Activated naive CD4-positive, alpha-beta T cell treated with anti-CD3 and anti-CD28 coated beads, Interleukin-2, amount 50 U/mL, for 24 hours (primary cell): ENCODE data around the gene CCR4.
"Not testable (repeated sequence)": the region's sequence is repeated elsewhere in the genome, so short reads cannot be mapped to it uniquely, and the experiment has no call there.

Experiments used
- H3K27ac Mint-ChIP-seq: one replicate; pipeline ENCODE4 v1.8.0; 2021; ENCODE audit warnings: mild to moderate bottlenecking, mixed read lengths
- H3K27me3 Mint-ChIP-seq: one replicate; pipeline ENCODE4 v1.8.0; 2021; ENCODE audit warnings: mixed read lengths
- H3K36me3 Mint-ChIP-seq: one replicate; pipeline ENCODE4 v1.8.0; 2021; ENCODE audit warnings: mixed read lengths
- H3K4me1 Mint-ChIP-seq: one replicate; pipeline ENCODE4 v1.8.0; 2021; ENCODE audit warnings: mixed read lengths
- H3K4me3 Mint-ChIP-seq: one replicate; pipeline ENCODE4 v1.8.0; 2021; ENCODE audit warnings: mild to moderate bottlenecking, mixed read lengths
- H3K9me3 Mint-ChIP-seq: one replicate; pipeline ENCODE4 v1.8.0; 2021; ENCODE audit warnings: mixed read lengths

The CCR4 gene

DNA sequence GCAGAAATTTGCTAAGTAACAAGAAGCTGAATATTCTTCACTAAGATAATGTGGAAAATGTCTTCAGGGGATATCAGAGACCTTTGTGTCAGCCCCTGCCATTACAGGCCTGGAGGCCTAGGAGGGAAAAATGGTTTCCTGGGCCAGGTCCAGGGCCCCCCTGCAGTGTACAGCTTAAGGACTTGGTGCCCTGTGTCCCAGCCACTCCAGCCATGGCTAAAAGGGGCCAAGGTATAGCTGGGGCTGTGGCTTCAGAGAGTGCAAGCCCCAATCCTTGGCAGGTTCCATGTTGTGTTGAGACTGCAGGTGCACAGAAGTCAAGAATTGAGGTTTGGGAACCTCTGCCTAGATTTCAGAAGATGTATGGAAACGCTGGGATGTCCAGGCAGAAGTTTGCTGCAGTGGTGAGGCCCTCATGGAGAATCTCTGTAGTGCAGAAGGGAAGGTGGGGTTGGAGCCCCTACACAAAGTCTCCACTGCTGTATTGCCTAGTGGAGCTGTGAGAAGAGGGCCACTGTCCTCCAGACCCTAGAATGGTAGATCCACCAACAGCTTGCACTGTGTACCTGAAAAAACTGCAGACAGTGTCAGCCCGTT is 14.3 kb downstream of the CCR4 start:
- H3K4me3 Mint-ChIP-seq, H3K36me3 Mint-ChIP-seq, H3K27ac Mint-ChIP-seq, H3K9me3 Mint-ChIP-seq, H3K27me3 Mint-ChIP-seq: not testable (repeated sequence)
- H3K4me1 Mint-ChIP-seq = peaks cover 24% of the 10 kb centered on the region

DNA sequence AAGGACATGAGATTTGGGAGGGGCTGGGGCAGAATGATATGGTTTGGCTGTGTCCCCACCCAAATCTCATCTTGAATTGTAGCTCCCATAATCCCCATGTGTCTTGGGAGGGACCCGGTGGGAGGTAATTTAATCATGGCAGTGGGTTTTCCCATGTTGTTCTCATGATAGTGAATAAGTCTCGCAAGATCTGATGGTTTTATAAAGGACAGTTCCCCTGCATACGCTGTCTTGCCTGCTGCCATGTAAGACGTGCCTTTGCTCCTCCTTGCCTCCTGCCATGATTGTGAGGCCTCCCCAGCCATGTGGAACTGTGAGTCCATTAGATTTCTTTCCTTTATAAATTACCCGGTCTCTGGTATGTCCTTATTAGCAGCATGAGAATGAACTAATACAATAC is 15.2 kb downstream of the CCR4 start:
- peaks cover 15% of the 10 kb centered on the region for H3K4me1 Mint-ChIP-seq
- not testable (repeated sequence) for H3K4me3 Mint-ChIP-seq, H3K36me3 Mint-ChIP-seq, H3K27ac Mint-ChIP-seq, H3K27me3 Mint-ChIP-seq, H3K9me3 Mint-ChIP-seq

DNA sequence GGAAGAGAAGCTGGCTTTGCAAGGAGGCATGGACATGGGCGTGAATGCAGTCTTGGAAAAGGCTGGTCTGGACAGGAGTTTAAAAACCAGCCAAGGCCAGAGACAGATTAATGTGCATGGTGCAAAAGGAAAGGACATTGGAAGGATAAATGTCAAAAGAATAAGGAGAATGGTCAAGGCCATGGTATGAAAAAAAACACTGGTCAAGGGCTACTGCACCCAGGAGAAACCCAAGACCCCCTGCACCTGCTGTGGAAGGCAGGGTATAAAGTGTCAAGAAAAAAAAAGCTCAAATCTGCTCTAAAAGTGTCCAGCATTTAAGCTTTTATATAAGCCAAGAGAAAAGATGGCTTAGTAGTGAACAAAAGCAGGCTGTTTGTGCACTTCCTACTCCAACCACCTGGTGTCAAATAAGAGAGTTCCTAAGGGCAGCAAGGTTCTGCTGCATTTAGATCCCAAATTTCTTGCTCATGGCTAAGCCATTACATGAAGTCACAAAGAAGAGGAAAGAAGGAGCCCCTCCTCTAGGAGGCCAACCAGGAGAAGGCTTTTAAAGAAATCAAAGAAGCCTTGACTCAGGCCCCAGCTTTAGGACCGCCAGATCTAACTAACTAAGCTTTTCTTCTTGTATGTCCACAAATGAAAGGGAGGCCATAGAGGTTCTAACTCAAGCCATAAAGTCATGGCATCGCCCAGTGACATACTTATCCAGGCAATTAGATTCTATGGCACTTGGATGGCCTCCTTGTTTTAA is 16.9 kb downstream of the CCR4 start:
- Mint-ChIP-seq H3K27ac (no peak overlapping the region), H3K27me3 (no peaks in the 10 kb centered on the region), H3K4me1 (peaks cover 15% of the 10 kb centered on the region), H3K9me3 (no peaks in the 10 kb centered on the region), H3K36me3 (peaks cover 7% of the 10 kb centered on the region), H3K4me3 (no peak overlapping the region)

DNA sequence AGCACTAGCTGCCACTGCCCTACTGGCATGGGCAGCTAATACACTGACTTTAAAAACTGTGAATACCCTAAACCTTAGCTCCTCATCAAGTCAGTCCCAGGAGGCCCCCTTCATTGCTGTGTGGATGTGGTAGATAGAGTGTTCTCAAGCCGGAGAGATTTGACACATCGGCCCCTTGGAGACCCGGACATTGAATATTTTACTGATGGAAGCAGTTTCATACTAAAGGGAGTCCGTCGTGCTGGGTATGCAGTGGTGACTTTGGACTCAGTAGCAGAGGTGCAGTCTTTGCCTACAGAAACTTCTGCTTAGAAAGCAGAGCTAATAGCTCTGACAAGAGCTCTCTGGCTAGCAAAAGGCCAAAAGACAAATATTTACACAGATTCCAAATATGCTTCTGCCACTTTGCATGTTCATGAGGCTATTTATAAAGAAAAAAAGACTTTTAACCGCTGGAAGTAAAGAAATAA is 17.5 kb downstream of the CCR4 start:
- Mint-ChIP-seq H3K4me3 (no peak overlapping the region), H3K27ac (no peak overlapping the region), H3K9me3 (no peaks in the 10 kb centered on the region), H3K27me3 (no peaks in the 10 kb centered on the region), H3K36me3 (peaks cover 7% of the 10 kb centered on the region), H3K4me1 (peaks cover 14% of the 10 kb centered on the region)

DNA sequence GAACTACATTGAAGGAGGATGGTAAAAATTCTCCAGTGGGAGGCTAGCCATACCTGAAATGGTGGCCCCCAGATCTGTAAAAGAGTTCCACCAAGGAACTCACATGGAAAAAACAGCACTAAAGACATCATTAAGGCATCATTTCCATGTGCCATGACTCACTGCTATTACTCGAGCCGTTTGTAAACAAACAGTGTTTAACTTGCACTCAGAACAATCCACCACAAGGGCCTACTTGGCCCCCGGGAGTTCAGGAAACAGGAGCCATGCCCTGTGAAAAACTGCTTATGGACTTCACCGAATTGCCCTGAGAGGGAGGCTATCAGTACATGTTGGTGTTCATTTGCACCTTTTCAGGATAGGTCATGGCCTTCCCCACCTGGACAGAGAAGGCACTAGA is 18.2 kb downstream of the CCR4 start:
- Mint-ChIP-seq H3K27ac (no peak overlapping the region), H3K36me3 (peaks cover 7% of the 10 kb centered on the region), H3K27me3 (no peaks in the 10 kb centered on the region), H3K4me1 (peaks cover 10% of the 10 kb centered on the region), H3K9me3 (no peaks in the 10 kb centered on the region), H3K4me3 (no peak overlapping the region)

DNA sequence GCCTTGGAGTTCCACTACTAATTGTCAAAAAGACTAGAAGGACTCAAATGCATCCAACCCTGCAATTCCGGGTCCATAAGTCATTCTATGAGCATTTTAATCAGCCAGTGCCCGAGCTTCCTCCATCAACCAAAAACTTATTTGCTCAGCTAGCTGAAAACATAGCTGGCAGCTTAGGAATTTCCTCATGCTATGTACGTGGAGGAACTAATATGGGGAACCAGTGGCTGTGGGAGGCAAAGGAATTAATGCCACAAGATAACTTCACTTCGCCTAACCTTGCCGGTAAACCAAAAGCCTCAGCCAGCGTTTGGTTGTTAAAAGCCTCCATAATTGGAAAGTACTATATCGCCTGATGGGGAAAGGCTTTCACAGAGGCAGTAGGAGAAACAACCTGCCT is 19.8 kb downstream of the CCR4 start:
- not testable (repeated sequence) for H3K27ac Mint-ChIP-seq, H3K36me3 Mint-ChIP-seq, H3K4me1 Mint-ChIP-seq, H3K27me3 Mint-ChIP-seq, H3K4me3 Mint-ChIP-seq, H3K9me3 Mint-ChIP-seq

DNA sequence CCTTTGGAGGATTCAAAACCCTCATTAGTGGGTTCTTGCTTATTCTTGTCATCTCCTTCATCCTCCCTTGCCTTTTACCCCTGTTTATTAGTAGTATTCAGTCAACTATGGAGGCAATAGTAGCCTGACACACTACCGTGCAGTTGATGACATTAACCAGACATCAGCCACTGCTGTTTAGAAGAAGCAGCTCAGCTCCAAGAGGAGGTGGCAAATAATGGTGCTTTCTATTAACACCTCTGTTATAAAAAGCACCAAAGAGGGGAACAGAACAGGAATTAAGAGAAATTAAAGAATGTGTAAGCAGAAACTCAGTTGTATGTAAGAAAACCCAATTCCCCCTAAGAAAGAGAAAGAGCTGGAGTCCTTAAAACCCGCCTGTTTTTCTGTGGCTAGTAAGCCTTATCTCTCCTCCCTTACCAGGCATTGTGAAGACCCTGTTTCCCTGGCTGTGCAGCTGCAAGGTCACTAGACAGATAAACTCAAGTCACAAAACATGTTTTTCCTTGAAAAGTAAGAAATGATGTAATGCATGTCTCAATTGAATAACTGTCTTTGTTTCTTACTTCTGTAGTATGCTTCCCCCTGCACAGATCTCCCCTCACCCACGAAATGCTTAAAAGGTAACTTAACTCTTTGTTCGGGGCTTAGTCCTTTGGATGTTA is 21.2 kb downstream of the CCR4 start:
- H3K36me3 Mint-ChIP-seq = no peaks in the 10 kb centered on the region
- H3K27me3 Mint-ChIP-seq = no peaks in the 10 kb centered on the region
- H3K4me1 Mint-ChIP-seq = peaks cover 5% of the 10 kb centered on the region
- H3K27ac Mint-ChIP-seq = no peak overlapping the region
- H3K9me3 Mint-ChIP-seq = no peaks in the 10 kb centered on the region
- no peak overlapping the region for H3K4me3 Mint-ChIP-seq

DNA sequence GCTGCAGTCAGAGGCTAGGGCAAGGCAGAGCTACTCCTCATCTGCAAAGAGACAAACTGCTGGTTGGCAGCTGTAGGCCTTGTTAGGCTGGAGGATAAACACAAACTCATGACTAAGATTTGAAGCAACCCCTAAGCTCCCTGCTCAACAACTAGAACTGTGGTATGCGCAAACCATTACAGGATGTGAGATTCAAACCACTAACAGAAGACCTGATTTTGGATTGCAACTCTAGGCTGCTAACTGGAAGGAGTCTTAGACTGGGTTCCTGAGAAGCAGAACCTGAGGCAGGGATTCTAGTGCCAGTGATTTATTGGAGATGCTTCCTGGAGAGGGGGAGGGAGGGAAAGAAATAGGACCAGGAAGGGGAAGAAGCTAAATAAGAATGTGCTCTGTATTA is 22.5 kb downstream of the CCR4 start:
- no peak overlapping the region for H3K4me3 Mint-ChIP-seq
- H3K27ac Mint-ChIP-seq = no peak overlapping the region
- H3K4me1 Mint-ChIP-seq = peaks cover 5% of the 10 kb centered on the region
- H3K9me3 Mint-ChIP-seq = no peaks in the 10 kb centered on the region
- no peaks in the 10 kb centered on the region for H3K36me3 Mint-ChIP-seq
- no peaks in the 10 kb centered on the region for H3K27me3 Mint-ChIP-seq

DNA sequence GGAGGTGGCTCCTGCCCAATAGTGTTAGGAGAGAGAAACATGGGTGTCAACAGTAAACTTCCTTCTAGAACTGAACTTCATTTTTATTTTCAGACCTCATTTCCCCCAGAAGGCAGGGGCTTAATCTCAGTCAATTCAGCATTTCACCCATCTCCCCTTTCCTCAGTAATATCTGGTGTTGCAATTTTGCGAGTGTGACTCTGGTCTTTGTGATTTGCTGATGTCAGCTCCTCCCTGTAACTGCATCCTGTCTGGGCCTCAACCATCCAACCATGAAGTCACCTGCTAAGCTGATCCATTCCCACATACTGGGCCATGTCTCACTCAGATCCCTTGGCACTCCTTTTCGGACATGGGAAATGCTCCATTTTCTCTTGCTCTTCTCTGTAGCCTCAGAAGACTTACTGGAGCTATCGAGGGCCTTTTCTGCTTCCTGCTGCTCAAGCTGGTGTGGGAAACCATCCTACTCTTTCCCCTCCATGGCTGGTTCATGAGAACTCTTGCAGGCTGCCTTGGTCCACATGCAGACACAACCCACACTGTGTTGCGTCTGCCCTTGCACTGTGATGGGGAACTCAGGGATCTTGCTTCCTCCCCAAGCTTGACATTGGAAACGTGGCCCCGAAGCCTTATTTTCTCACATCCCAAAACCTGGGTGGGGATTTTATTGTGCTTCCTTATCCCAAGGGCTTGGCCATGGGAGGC is 24.6 kb downstream of the CCR4 start:
- no peaks in the 10 kb centered on the region for H3K36me3 Mint-ChIP-seq

DNA sequence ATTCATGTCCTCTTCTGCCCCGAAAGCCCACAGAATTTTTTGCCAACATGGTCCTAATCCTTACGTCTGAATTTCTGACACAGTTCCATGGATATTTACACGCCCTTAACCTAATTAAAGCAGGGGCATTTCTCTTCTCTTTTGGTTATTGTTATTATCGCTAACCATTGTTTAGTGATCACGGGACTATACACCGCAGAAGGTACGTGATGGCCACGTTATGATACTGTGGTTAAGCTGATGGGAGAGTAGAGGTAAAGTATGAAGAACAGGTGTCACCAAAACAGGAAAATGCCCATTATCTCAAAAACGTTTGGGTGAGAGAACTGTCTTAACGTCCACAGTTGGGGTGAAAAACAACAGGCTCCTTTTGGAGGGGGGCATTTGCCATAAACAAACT is 26.4 kb downstream of the CCR4 start:
- Mint-ChIP-seq H3K27me3 (no peaks in the 10 kb centered on the region), H3K27ac (no peak overlapping the region), H3K9me3 (no peaks in the 10 kb centered on the region), H3K4me3 (no peak overlapping the region), H3K4me1 (peaks cover 5% of the 10 kb centered on the region), H3K36me3 (no peaks in the 10 kb centered on the region)

More for the DNA sequence above, 24.6 kb downstream of the CCR4 start:
- Mint-ChIP-seq H3K27ac (no peak overlapping the region), H3K27me3 (no peaks in the 10 kb centered on the region), H3K9me3 (no peaks in the 10 kb centered on the region), H3K4me1 (peaks cover 5% of the 10 kb centered on the region), H3K4me3 (no peak overlapping the region)

DNA sequence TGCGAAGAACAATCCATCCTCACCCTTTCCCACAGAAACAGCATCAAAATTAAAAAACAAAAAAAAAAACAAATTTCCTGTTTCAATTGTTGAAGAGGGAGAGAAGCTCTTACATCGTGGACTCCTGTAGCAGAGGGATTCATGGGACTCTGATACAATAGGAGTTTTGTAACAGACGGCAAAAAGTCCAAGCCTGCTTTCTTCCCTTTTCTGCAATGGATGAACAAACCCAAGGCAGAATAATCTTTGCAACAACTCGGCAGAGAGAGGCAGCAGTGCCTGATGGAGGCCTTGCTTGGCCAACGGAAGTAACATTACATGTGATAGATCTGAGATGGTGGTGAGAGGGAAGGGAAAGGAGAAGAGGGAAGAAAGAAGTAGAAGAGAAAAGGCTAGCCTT is 26.9 kb downstream of the CCR4 start:
- no peak overlapping the region for H3K4me3 Mint-ChIP-seq
- no peaks in the 10 kb centered on the region for H3K36me3 Mint-ChIP-seq
- no peaks in the 10 kb centered on the region for H3K27me3 Mint-ChIP-seq
- H3K9me3 Mint-ChIP-seq = no peaks in the 10 kb centered on the region
- H3K27ac Mint-ChIP-seq = no peak overlapping the region
- peaks cover 5% of the 10 kb centered on the region for H3K4me1 Mint-ChIP-seq

DNA sequence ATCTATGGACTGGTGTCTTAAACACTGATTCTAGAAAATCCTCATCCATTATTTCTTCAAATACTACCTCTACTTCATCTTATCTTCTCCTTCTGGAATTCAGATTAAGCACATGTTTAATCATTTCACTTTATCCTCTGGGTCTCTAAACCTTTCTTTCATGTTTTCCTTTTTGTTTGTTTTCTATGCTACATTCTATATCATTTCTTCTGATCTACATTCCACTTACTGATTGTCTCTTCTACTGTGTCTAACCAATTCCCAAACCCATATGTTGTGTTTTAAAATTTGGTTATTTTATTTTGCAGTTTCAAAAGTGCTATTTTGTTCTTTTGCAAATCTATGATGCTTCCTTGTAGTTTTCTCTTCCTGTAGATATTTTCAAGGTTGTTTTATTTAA is 31.7 kb downstream of the CCR4 start:
- Mint-ChIP-seq H3K27ac (no peak overlapping the region), H3K9me3 (no peaks in the 10 kb centered on the region), H3K27me3 (no peaks in the 10 kb centered on the region), H3K4me3 (no peak overlapping the region), H3K36me3 (no peaks in the 10 kb centered on the region), H3K4me1 (no peaks in the 10 kb centered on the region)

DNA sequence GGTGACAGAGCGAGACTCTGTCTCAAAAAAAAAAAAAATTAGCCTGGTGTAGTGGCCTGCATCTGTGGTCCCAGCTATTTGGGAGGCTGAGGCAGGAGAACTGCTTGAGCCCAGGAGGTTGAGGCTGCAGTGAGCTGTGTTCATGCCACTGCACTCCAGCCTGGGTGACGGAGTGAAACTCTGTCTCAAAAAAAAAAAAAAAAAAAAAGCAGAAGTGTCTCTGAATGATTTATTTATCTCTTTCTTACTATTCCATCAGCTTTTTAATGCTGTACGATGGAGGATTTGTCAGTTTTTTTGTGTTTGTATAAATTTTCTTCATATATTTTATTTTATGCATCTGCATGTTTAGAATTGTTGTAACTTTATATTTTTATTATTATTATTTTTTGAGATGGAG is 33.5 kb downstream of the CCR4 start:
- not testable (repeated sequence) for H3K4me3 Mint-ChIP-seq, H3K27ac Mint-ChIP-seq, H3K36me3 Mint-ChIP-seq, H3K4me1 Mint-ChIP-seq, H3K27me3 Mint-ChIP-seq, H3K9me3 Mint-ChIP-seq

DNA sequence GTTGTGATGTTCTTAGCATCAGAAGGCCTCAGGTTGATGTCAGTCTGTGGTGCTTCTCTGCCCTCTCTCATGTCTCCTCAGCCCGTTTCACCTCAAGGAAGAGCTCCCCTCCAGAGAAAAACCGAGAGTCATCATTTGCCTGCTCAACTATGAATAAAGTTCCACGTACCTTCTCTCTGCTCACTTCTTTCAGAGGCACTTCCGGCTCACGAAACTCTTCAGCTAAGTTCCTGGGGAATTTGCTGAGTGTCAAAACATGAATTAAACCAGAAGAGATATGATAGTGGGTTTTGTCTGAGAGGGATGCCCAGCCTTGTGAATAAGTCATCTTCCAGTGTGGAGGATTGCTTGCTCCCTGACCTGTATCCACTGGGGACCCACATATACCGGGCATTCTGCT is 37.7 kb downstream of the CCR4 start:
- Mint-ChIP-seq H3K4me1 (peaks cover 17% of the 10 kb centered on the region), H3K27ac (no peak overlapping the region), H3K27me3 (no peaks in the 10 kb centered on the region), H3K4me3 (no peak overlapping the region), H3K36me3 (peaks cover 4% of the 10 kb centered on the region), H3K9me3 (no peaks in the 10 kb centered on the region)

DNA sequence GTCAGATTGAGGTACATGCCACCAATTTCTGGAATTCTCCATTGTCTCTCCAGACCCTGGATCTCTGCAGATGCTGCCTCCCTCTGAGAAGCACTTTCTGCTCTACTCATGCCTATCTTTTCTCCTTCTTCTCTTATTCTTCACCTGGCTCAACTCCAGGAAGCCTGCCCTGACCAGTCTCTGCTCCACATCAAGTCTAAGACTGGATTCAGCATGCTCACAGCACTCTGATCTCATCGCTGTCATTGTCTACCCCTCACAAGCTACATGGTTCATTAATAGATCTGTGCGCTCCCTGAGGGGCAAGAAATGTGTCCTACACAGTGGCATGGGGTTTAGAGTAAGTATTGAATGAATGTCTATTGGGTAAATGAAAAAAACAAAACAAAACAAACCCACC is 38.7 kb downstream of the CCR4 start:
- no peak overlapping the region for H3K4me3 Mint-ChIP-seq
- H3K4me1 Mint-ChIP-seq = peaks cover 19% of the 10 kb centered on the region
- H3K9me3 Mint-ChIP-seq = no peaks in the 10 kb centered on the region
- H3K36me3 Mint-ChIP-seq = peaks cover 4% of the 10 kb centered on the region
- no peaks in the 10 kb centered on the region for H3K27me3 Mint-ChIP-seq
- no peak overlapping the region for H3K27ac Mint-ChIP-seq

DNA sequence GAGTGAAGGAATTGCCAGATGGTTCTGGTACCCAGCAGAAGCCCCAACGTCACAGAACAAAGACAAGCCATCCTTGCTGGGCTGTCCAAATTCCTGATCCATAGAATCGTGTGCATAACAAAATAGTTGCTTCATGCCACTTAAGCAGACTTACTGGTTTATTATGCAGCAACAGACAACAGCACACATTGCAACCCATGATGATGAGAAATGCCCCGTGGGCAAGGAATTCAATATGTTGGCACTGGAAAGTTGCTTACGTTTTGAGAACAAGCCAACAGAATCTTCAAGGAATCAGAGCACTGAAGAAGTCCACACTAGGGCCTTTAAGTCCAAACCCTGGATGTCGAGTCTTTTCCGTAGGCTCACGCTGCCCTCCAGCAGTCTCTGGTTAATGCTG is 40.3 kb downstream of the CCR4 start:
- peaks cover 7% of the 10 kb centered on the region for H3K36me3 Mint-ChIP-seq

More for the DNA sequence above, 40.3 kb downstream of the CCR4 start:
- Mint-ChIP-seq H3K27me3 (no peaks in the 10 kb centered on the region), H3K4me3 (no peak overlapping the region), H3K9me3 (no peaks in the 10 kb centered on the region), H3K4me1 (peaks cover 35% of the 10 kb centered on the region), H3K27ac (no peak overlapping the region)
